GM12873 (cell line): ENCODE data around the gene TNFSF12.

Source experiments
- CTCF ChIP-seq: IDR thresholded peaks from 2 replicates; pipeline ENCODE4 v1.5.1; 2012; ENCODE audit warnings: low read depth, mild to moderate bottlenecking, moderate library complexity, low read length, control low read depth; ENCODE audit not compliant: insufficient read depth; ENCODE audit errors: missing control alignments

Gene TNFSF12

GRCh38 chr17:7573324-7574080 is 24.6 kb downstream of the TNFSF12 start:
- TF ChIP-seq CTCF = no peak

- TF ChIP-seq CTCF = no peak
These were observed 25.5 kb downstream of the TNFSF12 start for GRCh38 chr17:7574176-7574953.

GRCh38 chr17:7575481-7575883 is 26.6 kb downstream of the TNFSF12 start:
- TF ChIP-seq CTCF = no peak

GRCh38 chr17:7575959-7576358 is 27.1 kb downstream of the TNFSF12 start:
- no peak for TF ChIP-seq CTCF

- no peak for TF ChIP-seq CTCF
These were observed 27.6 kb downstream of the TNFSF12 start for GRCh38 chr17:7576432-7576937.

- no peak for TF ChIP-seq CTCF
These were observed 28.7 kb downstream of the TNFSF12 start for GRCh38 chr17:7577327-7578199.
